GF-D8 (cell line): Measurements from ENCODE around the gene NDUFS7.
"Not testable (repeated sequence)": the region's sequence is repeated elsewhere in the genome, so short reads cannot be mapped to it uniquely, and the experiment has no call there.

ENCODE experiments used
- DNase-seq: peaks from one replicate; lab custom pipeline; 2025; lab: John Stamatoyannopoulos, UW

Gene NDUFS7

DNA sequence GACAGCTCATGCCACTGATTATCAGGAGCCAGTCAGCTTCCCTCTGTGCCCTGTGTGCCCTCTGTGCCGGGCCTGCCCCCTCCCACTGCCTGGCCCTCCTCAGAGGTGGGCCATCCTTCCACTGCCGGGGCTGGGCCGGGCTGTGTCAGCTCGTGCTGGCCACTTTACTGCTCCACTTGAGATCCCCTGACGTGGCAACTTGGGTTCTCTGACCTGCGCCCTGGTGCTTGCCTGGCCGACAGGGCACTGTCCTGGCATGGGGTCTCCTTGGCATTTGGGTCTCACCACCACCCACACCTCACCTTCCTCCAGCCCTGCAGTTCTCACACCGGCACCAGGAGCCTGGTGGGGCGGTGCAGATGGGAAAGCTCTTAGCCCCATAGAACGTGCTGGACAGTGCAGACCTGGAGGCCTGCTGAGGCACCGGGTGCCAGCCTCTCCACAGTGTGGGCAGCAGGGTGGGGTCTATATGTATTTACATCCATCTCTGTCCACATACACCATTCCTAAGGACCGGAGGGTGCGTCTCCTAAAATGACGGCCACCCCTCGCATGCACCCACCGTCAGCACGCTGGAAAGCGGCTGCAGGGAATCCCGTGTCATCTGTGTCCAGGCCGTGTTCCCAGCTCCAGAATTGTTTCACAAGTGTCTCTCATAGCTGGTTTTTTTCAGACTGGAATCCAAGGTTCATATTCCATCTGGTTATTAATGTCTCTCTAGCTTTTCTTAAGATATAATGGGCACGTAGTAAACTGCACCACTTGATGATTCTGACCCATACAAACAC, 35.4 kb downstream of the NDUFS7 start:
- DNase-seq: no peak

DNA sequence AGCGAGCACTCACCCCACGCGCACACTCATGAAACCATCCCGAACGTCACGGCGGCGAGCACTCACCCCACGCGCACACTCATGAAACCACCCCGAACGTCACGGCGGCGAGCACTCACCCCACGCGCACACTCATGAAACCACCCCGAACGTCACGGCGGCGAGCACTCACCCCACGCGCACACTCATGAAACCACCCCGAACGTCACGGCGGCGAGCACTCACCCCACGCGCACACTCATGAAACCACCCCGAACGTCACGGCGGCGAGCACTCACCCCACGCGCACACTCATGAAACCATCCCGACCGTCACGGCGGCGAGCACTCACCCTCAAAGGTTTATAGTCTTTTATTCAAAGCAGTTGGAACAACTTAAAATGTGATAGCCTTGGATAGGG, 36.4 kb downstream of the NDUFS7 start:
- not testable (repeated sequence) for DNase-seq

DNA sequence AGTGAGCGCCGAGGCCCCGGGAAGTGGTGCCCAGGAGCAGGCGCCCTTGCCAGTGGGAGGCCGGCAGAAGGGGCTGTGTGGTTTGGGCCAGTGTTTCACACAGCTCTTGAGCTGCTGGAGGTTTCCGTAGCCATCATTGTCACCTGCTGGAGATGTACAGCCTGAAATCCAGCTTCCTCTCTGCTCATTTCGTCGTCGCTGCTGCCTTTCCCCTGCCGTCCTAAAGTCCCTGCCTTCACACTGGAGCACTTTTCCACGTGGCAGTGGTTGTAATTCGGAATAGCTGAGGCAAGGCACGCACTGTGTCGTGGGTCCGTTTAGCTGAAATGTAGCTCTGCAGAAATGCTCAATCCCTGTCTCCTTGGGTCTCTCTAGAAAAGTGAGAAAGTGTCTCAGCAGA, 36.9 kb downstream of the NDUFS7 start:
- no peak for DNase-seq

DNA sequence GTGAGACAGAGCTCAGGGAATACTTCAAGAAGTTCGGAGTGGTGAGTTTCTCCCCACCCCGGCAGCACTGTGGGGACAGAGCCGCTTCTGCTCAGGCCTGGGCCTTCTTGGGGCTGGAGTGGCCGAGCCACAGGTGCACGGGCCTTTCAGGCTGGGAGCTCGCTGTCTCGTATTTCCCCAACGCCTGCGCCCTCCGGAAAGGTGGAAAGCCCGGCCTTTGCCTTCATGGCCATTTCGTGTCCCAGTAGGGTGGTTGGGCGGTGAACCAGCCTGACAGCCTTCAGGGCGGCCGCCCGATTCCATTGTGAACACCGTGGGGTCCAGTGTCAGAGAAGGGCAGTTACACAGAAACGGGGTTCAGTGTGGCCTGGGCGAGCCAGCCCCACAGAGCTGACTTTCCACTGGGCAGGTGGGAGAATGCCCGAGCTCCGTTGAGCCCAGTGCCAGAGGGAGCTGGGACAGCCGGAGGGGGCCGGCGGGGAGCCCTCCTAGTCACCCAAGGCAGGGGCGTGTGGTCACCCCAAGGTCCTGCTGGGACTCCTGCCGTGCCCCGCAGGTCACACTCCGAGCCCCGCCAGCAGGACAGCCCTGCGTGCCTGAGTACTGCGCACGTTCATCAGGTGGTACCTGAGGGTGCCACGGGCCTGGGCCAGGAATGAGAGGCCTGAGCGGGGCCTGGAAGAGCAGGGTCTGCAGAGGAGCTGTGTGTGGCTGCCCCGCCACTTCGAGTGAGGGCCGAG, 37.7 kb downstream of the NDUFS7 start:
- no peak for DNase-seq

DNA sequence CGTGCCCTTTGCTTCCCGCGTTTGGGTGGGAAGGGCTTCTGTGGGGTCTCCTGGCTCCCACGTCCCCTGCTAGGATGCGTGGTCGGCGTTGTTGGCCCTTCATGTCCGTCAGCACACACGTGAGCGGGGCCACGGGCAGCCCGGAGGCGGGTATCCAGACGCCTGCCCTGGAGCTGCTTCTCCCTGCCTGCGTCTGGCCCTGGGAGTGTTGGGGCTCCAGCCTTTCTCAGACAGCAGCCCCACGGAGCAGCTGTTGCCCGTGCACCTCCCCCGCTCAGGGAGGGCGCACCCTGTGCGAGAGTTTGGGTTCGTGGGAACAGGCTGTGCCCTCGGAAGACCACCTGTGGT, 38.2 kb downstream of the NDUFS7 start:
- no peak for DNase-seq

DNA sequence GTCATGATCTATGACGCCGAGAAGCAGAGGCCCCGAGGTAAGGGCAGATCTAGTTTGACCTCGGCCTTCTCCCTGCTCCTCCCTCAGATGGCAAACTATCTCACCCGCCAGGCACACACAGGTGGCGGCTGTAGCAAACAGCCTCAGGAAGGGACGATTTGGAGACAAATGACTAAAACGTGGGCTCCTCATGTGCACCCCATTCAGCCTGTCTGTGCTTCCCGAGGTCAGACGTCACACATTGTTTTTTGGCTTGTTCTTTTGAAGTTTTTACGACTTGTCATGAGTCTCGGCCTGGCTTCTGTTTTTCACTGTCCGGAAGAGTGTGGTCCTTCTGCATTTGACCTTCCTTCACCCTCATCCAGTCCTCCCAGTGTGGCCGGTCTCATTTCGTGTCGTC, 38.7 kb downstream of the NDUFS7 start:
- DNase-seq: no peak

DNA sequence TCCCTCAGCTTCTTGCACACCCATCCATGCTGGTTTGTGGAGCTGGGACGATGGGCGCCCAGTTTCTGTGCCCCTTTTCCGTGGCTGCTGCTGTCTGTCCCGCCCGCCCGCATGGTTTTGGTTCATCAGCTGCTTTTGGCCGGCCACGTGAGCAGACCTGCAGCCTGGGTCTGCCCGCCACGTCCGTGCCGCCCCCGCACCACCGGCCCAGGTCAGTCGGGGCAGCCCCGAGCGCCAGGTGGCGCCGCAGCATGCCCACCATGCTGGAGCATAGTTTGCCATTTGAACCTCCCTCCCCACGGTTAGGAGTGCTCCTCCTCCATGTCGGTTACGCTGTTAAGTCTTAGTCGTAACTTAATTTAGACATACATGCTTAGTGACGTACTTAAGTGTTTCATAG, 39.2 kb downstream of the NDUFS7 start:
- no peak for DNase-seq

DNA sequence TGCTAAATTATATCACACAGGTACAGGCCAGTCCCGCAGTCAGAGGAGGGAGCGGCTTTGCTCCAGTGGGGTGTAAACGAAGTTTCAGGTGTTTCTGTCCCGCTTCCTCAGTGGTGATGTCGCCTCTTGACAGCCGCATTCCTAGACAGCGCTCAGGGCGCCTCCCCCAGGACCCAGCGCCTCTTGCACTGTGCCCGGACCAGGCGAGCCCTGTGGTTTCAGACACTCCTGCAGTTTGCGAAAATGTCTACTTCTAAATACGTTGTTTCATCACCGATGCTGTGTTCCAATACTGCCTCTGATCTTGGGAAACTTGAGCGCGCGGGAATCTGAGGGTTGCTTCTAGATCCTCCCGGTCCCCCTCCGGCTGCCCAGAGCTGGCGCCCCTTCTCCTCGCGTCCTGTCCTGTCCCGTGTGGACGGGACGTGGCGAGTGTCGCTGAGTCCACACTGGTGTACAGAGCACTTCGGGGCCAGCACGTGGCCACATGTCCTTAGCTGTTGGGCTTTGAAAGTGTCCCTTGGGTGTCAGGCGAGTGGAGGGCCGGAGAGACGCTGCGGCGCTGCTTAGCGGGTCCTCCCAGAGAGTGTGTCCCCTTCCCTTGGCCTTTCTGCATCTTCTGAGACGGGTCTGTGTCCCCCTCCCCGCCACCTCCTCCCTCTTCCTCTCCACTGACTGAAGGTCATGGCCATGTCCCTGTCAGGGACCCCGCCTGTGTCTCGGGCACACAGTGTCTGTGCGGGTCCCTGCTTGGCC, 39.9 kb downstream of the NDUFS7 start:
- DNase-seq: no peak

DNA sequence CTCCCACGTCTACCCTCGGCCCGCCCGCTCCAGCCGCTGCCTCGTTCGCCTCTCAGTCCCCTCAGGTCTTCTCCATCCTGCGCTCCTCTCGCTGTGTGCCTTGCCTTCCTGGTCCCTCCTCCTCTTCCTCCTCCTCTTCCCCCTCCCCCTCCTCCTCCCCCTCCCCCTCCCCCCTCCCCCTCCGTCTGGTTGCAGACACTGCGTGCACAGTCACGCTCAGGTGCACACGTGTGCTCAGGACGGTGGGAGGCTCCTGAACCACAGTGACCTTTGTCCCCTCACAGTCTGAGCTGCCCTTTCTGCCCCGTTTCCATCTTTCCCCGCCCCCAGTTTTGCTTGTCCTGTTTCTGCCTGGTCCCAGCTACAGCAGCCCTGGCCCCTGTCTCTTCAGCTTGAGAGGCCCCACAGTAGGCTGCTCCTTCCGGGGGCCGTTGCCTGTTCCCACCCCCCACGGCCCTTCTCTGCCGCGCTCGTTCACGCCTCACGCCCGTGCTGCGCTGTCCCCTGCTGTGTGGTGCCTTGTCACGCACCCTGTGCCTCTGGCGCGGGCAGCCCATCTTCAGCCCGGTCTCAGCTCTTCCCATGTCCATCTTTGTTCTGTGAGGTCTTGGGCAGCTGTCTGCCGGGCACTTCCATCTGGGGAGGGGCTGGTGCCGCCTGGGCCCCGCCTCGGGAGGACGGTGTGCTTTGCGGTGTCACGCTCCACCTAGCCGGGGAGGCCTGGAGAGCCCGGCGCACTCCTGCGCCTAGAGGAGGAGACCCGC, 40.7 kb downstream of the NDUFS7 start:
- DNase-seq: no peak

DNA sequence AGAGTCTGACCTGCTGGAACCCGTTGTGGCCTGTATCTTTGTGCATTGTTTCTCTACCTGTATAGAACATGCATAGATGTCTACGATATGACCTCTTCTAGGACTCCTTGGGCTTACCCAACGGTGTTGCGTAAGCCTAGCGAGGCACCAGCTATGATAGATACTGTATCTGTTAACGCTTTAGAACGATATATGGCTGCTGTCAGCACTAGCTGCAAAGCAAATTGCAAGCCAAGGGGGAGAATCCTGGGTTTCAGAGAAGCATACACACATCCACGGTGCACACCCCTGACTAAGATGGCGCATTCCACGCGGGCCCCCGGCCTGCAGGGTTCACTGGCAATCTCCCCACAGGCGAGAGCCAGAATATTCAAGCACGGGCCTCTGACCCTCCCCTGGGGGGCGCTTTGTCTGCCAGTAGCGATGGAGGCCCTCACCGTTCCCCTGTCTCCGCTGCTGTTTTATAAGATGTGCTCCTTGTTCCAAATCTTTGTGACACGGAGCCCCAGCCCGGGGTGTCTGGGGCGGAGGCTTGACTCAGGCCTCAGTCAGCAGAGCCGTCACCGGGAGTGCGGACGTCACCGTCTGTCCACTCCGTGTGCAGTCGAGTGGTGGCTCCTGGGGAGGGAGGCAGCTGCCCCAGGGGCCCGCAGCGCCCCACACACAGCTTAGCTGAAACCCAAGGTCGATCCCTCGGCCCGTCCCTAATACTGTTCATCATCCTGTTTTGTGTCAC, 41.6 kb downstream of the NDUFS7 start:
- no peak for DNase-seq

DNA sequence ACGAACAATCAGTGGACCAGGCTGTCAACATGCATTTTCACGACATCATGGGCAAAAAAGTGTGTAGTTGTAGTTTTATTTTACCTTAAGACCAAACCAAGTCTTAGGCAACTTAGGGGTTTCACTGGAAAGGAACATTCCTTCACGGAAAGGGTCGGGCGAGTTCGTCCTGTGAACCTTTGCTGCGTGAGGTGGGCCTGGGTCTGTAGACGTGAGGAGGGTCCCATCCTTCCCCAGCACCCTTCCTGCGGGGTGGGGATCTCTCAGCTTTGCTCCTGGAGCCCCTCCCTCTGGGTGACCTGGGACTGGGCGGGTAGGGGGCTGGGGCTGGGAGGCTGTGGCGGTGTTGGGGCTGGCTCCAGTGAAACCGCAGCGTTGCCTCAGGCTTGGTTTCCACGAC, 42.2 kb downstream of the NDUFS7 start:
- DNase-seq: no peak

DNA sequence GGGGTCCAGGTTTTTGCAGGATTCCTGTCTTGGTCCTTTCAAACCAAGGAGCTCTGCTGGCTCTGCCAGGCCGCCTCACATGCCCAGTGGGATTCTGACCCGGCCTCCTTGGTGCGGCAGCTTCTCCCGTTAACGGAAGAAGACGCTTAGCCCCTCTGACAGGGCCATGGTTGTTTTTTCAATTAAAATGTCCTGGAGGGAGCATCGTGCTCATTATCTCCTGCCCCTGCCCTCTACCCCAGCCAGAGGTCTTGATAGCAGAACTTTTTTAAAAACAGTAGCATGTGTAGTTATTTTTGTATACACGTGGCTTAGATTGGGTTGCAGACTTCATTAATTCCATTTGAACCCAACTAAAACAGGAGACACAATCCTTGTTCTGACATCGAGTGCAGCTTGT, 43.0 kb downstream of the NDUFS7 start:
- no peak for DNase-seq

DNA sequence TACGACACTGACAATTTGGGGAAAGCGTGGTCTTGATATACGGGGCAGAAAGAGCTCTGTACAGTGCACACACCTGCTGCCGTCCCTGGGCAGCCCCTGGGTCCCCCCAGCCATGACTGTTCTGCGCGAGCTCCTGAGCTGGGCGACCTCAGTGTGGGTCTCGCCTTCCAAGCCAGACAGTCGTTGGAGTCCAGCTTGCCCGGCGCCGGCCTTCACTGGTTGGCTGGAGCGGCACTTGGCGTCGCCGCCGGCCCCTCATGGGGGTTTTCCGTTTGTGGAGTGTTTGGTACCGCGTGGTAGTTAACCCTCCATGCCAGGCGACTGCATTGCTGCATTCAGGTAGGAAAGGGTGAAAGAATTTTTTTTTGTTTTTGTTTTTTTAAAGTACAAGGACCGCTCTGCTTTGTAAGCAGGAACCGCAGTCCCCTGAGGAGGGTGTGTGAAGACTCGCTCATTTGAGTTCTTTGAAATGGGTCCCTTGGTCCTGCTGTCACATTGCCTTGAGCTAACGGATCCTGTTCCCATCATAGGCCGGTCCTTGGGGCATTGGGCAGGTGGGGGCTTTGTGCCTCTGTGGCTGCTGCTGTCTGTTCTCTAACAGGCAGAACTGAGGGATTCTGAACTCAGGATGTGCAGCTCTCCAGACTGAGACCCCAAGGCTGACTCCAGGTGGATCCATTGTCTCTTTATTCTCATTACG, 43.7 kb downstream of the NDUFS7 start:
- no peak for DNase-seq

DNA sequence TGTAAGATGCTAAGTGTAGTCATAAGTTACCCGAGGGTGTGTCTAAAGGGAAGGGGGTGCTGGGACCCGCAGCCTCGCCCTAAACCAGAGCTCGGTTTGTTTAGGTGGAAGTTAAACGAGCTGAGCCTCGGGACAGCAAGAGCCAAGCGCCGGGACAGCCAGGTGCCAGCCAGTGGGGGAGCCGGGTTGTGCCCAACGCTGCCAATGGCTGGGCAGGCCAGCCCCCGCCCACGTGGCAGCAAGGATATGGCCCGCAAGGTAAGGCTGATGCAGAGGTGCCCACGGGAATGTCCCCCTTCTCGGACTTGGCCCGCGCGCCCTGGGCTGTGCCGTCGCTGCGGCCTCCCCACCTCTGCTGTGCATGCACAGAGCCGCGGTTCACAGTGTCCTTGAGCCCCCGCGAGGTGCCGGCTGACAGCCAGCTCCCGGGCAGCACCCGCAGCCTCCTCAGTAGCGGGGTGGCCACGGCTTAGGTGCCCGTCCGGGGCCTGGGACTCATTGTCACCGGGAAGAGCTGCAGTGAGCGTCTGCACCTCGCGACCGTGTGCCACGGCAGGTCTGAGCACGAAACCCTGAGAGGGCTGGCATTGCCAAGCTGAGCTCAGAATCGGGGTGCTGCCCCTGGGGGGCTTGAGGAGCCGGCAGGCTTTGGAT, 45.2 kb downstream of the NDUFS7 start:
- no peak for DNase-seq

DNA sequence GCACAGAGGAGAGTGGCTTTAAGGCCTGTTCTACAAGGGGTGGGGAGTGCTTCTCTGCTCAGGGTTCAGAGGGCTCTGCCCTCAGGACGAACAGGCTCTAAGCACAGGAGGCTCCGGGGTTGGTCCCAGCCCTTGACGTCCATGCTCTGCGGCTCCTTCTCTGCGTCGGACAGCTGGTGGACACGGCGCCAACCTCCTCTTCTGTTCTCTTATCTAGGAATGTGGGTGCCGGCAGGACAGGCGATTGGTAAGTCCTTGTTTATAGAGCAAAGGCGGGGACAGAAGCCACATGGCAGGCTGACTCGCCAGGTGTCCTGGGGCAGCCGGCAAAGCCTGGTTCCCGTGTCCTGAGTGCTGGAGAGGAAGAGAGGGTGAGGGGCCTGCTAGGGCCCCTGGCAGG, 46.0 kb downstream of the NDUFS7 start:
- no peak for DNase-seq

DNA sequence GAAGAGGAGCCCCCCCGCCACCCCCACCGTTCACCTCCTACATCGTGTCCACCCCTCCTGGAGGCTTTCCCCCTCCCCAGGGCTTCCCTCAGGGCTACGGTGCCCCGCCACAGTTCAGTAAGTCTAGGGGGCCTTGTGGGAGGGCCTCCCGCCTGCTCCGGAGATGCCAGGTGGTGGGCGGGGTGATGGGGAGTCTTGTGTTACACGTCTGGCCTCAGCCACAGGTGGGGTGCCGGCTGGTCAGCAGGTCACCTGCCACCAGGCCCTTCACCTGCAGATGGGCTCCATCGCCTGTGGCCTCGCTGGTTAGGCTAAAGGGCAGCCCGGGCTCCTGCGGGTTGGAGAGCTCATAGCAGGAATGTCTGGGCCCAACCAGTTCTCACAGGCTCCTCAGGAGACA, 46.5 kb downstream of the NDUFS7 start:
- no peak for DNase-seq

DNA sequence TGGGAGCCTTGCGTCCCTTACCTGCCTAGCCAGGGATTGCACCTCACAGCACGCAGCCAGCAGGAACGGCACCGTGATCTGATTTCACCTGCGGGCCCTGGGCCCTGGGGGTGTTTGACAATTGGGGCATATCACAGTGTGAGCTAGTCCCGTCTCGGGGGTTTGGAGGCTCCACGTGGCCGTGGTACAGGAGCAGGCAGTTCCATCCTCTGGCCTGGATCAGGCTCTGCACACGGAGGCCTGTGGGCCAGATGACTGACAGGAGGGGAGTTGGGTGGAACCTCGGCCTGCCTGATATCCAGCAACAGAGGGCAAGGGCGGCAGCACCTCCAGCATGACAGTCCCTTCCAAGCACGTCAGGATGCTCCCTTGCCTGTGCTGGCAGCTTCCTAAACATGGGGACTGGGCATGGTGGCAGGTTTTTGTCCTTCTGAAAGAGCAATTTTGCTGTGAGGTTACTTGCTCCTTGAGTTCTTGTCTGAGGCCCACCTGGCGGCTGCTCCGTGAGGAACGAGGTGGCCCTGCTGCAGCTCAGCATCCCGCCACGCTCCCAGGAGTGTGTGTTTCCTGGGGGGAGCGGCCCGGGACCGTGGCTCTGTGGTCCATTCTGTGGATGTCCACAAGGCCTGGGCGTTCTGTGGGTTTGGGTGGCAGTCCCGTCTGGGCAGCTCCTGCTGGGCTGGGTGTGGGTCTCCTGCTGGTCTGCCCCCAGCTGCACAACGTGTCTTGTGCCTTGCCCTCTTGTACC, 48.2 kb downstream of the NDUFS7 start:
- no peak for DNase-seq

DNA sequence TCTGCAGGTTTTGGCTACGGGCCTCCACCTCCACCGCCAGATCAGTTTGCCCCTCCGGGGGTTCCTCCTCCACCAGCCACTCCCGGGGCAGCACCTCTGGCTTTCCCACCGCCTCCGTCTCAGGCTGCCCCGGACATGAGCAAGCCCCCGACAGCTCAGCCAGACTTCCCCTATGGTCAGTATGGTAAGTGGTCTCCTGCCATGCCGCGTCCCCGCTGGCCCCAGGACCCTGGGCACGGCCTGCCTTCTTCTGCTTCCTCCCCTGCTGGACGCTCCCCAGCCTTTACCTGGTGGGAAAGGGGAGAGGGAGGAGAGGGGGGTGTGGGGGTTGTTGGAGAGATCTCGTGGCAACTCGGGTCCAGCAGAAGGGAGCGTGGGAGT, 48.8 kb downstream of the NDUFS7 start:
- DNase-seq: no peak

DNA sequence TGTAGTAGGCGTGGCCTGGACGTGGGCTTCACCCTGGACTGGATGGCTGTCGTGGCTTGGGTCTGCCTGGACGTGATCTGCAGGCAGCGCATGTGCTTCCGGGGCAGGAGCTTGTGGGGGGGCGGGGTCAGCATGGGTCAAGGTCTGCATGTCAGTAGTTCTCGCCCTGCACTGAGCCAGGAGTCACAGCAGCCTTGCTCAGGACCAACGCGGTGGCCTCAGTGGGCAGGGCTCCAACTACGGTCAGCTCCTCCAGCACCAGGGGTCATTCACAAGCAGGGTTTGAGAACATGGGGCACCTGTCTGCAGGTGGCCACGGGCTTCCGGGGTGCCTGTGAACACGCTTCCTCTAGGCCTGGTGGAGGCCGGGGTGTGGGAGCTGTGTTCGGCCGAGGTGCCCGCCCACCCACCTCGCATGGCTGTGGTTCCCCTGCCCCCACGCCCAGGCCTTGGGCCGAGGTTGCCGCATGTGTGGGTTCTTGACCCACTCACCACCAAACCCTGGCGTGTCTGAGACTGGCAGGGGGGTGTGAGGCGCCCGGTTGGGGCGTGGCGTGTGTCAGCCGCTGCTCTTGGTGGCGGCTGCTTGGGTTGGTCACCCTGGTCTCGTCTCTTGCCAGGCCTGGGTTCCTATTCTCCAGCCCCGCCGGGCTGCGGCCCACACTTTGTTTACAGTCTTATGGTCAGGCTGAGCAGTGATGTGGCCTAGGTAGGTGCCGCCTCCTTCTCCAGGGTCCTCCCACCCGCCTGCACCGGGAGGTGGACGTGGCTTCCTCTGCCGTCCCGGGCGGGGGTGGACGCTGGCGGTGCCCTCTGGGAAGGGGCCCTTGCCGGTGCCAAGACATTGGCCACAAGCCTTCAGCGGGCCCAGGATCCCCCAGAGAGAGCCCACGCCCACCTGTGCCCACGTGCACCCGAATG, 49.7 kb downstream of the NDUFS7 start:
- DNase-seq: no peak
